Cerebellar nuclear complex (tissue), 1 donor: ENCODE data around the gene ADAM12.
"Not testable (repeated sequence)": the region's sequence is repeated elsewhere in the genome, so short reads cannot be mapped to it uniquely, and the experiment has no call there.

Experiments
- DNase-seq, 2 experiments: peaks; one replicate each; lab custom pipeline; 2025; lab: John Stamatoyannopoulos, UW

The ADAM12 gene

DNA sequence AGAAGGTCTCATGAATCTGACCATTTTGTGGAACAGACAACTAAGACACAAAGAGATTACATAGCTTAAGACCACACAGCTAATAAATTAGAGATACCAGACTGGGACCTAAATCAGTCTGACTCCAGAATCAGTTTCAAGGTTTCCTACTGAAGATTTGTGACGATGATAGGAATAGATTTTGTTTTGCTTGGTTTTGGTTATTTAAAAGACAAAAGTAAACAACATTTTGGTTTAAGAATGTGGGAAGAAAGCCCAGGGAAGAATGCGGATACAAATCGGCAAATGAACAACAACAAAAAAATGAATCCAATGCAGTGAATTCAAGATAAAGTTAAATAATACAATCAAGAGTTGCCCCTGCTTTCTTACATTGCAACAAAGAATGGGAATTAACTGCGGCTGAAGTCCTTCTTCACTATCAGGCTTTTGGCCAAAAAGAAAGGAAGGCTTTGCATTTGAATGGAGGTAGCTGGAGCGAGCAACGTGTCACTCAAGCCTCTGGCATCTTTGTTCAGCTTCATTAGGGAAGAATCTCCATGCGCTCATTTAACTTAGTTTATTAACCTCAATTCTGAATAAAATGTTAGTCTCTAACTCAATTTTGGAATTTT is 210.8 kb downstream of the ADAM12 start:
- no peak for DNase-seq

DNA sequence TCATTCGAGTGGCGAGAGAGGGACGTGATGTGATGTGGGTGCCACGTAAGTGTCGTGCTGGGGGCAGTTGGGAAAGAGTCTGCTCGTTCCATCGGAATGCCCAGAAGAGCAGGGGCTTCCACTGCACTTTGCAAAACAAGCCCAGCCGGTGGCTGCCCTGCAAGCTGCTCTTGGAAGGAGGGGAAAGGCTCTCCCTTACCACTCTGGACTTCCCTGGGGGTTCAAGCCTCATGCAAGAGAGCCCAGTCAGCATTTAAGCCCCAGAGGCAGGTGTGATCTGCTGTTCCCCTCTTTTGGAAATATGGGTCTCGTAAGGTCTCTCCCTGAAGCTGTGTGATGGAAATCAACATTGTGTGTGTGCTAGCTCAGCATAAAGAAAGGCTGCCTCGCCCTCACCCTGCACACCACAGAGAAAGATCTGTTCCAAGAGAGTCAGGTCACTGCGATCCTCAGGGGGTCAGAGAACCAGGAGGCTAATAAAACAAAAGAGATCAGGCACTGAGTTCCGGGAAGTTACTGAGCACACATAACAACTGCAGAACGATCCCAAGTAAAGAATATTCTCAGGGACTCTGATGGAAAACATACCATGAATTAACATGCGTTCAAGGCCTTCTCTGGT is 212.5 kb downstream of the ADAM12 start:
- DNase-seq: no peak

DNA sequence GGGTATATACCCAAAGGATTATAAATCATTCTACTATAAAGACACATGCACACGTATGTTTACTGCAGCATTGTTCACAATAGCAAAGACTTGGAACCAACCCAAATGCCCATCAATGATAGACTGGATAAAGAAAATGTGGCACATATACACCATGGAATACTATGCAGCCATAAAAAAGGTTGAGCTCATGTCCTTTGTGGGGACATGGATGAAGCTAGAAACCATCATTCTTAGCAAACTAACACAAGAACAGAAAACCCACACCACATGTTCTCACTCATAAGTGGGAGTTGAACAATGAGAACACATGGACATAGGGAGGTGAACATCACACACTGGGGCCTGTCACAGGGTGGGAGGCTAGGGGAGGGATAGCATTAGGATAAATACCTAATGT is 215.5 kb downstream of the ADAM12 start:
- not testable (repeated sequence) for DNase-seq

DNA sequence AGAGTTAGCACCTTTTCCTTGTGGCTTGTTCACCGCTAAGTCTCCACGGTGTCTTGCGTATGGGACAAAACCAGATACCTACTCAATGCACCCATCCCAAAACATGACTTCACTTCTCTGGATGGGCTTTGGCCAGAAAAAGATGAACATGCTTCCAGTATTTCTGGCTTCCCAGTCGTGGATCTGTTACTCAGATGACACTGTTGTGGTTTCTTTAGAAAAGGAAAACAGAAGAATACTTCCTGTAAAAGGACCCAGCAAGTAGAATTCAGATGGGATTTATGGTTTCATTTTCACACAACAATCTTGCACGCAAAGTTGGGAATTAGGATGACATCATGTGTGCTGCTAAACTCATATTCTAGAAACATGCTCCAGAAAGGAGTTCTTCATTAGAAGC is 216.7 kb downstream of the ADAM12 start:
- no peak for DNase-seq

DNA sequence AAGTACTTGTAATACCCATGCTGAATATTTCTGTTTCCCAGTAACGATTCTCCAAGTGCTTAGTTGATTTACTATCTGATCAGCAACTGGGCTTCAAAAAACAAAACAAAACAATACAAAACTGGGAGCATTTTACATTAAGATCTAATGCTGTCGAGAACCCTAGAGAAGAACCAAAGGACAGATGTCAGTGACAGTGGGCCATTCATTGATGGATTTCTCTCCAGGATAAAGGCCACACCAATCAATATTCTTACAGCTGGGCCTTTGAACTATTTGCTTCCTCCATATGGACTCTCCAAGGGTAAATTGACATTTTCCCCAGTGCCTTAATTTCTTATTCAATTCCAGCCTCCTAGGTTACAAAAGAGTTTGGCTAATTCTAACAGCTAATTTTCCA is 217.5 kb downstream of the ADAM12 start:
- no peak for DNase-seq

DNA sequence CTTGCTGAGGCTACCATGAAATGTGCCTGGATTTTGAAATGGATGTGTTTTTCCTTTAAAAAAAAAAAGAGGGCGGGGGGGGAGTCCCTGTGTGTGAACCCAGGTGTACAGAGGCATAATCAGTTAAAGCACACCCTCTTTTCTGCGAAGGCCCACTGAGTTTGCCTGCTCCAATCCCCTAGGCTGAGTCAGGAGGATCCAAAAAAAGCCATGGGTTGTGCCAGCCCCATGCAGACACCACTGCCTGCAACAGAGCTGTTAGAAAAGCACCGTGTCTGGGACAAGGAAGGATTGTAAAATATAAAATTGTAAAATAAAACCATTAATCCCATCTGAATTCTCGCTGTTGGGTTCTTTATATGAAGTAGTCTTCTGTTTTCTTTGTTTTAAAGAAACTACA is 217.9 kb downstream of the ADAM12 start:
- DNase-seq: no peak

DNA sequence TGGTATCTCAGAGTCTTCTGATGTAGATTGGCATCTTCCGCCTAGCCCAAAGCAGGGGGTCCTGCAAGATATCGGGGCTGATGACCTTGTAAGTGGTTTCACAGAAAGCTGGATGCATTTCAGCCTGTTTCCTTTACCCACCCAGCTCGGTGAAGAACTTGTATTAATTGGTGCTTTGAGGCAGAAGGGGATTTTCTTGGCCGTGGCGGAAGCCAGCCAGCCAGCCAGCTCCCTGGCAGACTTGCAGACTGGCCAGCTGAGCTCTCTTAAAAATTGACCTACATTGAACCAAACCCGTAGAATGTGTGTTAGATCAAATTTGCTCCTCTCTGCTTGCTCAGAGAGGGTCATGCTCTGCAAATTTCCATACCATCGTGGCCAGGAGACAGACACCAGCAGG is 218.4 kb downstream of the ADAM12 start:
- no peak for DNase-seq

DNA sequence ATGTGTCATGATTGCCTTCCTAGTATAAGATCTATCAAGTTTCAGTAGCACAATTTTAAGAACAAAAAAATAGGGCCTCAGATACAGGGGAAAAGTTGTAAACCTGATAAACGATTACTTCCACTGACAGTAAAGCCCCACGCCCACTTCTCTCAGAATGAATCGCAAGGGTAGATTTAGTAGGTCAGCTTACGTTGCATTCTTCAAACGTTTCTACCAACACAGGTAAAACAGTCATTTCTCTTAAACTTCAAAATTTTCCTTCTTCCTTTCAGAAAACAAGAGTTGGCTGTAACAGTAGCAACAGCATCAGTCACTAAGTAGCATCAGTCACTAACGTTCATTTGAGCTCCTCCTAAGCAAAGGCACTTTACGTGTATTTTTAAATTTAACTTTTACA is 221.5 kb downstream of the ADAM12 start:
- DNase-seq: no peak

DNA sequence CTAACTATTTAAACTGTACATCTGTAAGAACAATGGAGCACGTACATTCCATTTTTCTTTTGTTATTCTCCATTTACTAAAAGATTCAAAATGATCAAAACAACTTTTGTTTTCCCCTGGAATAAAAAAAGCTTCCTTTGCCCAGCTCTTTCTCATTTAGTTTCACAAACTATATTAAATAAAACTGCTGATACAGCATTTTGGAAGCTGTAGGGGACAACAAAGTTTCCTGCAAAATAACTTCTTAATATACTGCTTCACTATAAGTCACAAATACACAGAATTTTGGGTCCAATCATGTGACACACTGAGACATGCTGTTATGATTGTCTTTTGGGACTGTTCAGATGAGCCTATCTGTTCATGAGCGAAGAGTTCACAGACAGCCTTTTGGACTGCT is 222.4 kb downstream of the ADAM12 start:
- no peak for DNase-seq

DNA sequence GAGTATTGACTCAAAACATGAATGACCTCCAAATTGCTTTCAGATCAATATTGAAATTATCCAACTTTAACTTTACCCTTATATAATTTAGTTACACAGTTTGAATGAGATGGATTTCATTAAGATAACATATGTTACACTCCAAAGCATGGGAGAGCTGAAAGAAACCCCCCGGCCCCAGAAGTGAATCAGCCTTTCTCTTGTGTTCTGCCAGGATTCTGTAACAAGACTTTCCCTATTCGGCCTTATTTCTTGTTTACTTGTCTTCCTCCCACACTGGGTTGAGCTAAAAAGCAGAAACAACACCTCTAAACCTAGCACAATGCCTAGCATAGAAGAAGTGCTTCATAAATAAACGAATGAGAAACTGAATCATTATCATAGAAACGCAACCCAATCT is 224.8 kb downstream of the ADAM12 start:
- DNase-seq: no peak

DNA sequence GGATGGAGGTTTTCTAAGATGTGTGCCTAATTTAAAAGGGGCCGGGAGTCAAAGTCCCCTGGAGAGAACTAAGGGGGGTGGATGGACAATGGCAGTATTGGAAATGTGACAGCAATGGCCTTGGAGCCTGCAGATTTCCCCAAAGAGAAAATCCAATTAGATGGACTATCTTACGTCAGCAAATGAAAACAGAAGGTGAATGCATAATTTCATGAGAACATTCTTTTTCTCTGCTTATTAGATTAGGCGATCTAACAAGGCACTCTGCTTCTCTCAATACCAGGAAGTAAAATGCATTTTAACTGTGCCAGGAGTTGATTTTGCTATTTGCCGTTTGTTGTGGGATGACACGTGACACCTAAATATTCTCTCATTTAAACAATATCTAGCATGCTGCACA is 226.6 kb downstream of the ADAM12 start:
- DNase-seq: no peak

DNA sequence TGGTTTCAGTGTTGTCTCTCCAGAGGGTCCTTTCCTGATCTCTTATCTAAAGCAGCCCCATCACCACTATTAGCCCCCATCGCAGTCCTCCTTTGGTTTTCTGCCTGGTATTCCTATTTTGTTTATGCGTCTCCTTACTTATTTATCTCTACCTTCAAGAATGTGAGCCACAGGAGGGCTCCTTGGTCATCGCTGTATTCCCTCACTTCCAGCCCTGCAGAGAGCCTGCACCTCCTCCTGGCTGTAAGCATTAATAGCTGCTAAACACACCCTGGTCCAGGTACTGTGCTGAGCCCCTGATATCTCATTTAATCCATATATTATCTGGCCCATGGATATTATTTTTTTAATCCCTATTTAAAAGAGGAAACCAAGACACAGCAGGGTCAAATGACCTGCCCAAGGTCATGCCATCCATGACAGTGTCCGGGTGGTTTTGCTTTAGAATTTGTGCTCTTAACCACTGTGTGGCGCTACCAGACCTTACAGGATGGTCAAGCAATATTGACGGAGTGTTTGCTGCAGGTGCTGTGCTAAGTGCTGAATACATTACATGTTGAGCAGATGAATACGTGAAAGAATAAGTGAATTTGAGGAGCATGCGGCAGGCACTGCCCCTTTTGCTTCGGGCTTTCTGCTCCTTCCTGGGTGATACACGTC is 227.2 kb downstream of the ADAM12 start:
- no peak for DNase-seq

DNA sequence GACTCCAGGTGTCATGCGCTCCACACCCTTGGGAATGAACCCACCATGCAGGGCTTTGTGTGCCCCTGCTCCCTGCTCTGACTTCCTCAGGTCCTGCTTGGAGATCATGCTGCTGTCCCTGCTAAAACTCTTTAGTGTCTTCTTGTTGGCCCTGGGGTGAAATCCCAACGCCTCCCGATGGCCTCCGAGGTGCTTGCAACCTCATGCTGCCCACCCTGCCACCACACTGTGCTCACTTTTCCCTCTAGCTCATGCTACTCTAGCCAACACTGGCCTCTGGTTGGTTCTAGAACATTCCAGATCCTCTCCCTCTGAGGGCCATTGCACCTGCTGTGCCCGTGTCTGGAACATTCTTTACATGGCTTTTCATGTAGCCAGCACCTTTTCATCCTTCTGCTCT is 227.7 kb downstream of the ADAM12 start:
- no peak for DNase-seq

DNA sequence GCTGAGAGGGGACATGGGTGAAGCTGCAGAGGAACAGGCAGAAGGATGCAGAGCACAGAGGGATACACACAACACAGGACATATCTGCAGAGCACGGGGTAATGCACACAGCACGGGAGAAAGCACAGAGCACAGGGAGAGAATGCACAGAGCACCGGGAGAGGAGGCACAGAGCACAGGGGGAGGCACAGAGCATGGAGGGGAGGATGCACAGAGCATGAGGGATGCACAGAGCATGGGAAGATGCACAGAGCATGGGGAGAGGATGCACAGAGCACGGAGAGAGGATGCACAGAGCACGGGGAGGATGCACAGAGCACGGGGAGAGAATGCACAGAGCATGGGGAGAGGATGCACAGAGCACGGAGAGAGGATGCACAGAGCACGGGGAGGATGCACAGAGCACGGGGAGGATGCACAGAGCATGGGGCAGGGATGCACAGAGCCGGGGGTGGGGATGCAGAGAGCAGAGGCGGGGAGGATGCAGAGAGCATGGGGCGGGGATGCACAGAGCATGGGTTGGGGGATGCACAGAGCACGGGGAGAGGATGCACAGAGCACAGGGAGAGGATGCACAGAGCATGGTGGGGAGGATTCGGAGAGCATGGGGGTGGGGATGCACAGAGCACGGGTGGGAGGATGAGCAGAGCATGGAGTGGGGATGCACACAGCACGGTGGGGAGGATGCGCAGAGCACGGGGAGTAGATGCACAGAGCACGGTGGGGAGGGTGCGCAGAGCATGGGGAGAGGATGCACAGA is 230.0 kb downstream of the ADAM12 start:
- DNase-seq: no peak

DNA sequence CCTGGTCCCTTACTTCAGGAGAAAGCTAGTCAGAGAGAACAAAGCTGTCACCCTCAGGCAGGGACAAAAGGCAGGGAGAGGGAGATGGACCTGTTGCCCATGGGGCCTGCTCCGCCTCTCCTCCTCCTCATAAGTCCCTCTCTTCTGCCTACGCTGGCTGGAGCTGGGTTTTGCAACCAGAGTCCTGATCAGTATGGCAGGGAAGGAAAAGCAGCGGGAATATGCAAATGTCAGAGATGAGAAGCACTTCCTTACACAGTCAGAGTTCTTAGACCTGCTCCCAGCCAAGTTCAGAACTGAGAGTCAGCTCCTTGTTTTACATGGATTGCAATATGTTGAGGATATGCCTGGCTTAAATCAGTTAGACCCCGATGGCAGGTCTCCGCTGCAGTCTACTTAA is 231.1 kb downstream of the ADAM12 start:
- no peak for DNase-seq

DNA sequence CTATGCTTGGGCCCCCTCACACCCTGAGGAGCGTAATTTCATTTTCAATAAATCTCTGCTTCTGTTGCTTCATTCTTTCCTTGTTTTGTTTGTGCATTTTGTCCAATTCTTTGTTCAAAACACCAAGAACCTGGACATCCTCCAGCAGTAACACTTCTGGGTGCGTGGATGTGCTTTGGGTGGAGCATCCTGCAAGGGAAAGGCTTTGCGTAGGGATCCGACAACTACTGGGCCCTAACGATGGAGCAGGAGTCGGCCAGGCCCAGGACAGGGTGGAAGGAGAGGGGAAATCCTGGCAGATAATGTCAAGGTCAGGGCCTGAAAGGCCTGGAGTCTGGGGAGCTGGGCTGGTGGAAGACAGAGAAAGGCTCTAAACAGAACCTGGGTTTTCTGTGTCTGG is 231.8 kb downstream of the ADAM12 start:
- DNase-seq: no peak

DNA sequence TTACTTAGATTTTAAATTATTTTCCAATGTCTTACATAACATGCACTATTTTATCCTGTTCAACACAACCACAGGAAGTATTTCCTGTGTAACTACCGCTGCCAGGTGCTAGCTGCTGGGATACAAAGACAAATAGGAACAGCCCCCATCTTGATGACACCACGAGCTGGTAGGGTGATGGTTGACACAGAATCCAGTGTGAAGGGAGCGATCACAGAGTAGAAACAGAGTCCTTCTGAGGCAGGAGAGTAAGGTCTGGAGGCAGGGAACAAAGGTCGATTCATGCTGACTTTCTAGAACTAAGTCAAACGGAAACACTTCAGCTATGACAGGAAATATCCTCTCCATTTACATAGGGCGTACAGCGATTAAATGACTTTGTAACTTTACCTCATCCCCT is 232.3 kb downstream of the ADAM12 start:
- no peak for DNase-seq

DNA sequence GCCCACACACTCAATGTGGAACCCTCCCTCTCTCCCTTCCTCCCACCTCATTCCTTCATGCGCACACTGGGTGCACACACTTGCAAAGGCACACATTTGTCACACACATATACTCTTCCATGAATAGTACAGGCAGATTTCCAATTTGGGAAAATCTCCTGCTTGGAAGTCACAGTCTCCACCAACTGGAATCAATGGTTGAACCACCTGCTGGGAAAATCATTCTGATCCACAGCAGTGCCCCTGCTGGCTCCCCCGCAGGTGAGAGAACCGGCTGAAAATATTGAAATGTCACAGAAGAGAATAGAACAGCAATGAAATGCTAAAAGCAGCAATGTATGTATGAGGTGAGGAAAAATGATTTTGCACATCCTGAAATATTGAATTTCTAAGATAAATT is 232.7 kb downstream of the ADAM12 start:
- no peak for DNase-seq

DNA sequence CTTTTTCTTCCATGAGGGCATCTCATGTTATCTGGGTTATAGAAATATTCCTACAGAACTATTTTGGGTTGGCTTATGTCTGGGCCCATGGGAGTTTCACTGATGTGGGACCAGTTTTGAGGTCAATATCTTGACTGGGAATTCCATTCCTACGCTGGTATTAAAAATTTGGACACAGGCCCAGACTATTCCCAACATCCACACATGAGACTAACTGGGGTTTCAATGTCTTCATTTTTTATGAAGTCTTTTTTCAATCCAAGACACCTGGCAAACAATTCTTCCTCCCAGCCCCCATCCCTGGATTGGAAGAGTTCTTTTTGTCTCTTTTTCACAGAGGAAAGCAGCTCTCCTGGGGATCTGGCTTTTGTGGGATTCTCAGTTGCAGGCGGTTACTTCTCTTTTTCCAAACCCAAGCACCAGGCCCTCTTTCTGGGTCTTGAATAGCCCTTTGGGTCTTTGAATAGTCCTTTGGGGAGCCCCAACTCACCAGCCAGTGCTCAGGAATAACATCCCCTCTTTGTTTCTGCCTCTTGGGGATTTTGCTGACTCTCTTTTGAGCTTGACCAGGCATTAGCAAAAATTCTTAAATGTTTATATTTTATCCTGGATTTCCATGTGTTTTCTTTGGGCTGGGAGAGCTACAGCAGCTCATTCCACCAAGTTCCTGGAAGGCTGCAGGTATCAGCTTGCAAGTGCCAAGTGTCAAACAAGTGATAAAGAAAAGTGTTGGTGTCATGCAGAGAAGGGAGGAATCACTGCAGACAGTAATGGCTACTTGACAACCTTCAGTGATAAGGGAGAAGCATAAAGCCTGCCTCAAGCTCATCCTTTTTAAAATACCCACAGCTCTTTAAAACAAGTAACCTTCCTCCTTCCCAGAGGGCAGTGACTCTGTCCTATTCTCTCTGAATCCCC is 234.3 kb downstream of the ADAM12 start:
- DNase-seq: no peak

DNA sequence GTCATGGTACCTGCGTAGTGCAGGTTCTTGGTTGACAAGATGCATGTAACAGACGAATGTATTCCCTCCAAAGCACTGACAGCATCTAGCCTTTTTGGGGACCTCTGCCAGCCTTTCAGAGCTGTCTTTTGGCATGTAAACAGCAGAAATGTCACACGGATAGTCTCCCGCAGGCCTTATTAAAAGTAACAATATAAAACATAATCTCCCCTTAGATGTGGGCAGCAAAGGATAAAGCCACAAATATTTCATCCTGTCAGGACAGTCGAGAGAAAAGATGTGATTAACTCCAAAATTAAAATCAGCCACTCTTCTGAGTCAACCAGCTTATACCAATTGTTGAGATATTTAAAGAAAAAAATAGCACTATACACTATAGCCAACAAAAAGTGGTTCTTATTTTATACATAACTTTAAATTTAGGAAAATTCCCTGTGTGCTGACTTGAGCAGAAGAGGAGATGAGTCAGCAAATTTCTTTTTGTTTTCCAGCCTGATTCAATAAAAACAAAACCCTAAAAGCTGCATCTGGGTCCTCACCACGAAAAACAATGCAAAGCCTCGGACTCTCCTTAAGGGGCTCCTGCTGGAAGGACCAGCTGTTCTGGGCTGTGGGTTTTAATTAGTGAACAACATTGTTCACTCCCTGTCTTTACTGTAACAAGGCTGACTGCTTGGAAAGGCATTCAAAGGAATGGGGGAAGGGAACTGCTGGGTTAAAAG is 240.2 kb downstream of the ADAM12 start:
- DNase-seq: no peak

DNA sequence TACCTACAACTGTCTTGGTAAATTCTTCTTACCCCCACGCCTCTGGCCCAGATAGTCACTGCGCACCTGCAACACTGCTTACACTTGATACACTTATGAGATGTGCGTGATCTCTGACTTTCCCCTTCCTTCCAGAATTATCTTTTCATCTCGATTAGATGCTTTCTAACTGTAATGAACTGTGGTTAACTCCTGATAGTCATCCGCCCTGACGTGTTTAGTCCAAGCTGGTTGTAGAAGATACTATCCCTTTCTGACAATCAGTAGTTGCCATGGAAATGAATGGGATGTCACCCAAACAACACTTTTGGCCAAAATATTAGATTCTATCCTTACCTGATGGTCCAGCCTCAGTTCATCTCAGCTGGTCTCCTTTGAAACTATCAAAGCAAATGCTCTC is 241.5 kb downstream of the ADAM12 start:
- DNase-seq: no peak
